GM19023 (cell line): ENCODE results near the gene POGK.
"Not testable (repeated sequence)": the region's sequence is repeated elsewhere in the genome, so short reads cannot be mapped to it uniquely, and the experiment has no call there.

Experiments used
- ATAC-seq: cut with Tn5 transposase; IDR thresholded peaks from one replicate; pipeline ENCODE4 v1.9.1; 2021; ENCODE audit warnings: mild to moderate bottlenecking, moderate library complexity; ENCODE audit not compliant: unreplicated experiment

The POGK gene, protein sequence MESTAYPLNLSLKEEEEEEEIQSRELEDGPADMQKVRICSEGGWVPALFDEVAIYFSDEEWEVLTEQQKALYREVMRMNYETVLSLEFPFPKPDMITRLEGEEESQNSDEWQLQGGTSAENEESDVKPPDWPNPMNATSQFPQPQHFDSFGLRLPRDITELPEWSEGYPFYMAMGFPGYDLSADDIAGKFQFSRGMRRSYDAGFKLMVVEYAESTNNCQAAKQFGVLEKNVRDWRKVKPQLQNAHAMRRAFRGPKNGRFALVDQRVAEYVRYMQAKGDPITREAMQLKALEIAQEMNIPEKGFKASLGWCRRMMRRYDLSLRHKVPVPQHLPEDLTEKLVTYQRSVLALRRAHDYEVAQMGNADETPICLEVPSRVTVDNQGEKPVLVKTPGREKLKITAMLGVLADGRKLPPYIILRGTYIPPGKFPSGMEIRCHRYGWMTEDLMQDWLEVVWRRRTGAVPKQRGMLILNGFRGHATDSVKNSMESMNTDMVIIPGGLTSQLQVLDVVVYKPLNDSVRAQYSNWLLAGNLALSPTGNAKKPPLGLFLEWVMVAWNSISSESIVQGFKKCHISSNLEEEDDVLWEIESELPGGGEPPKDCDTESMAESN

DNA sequence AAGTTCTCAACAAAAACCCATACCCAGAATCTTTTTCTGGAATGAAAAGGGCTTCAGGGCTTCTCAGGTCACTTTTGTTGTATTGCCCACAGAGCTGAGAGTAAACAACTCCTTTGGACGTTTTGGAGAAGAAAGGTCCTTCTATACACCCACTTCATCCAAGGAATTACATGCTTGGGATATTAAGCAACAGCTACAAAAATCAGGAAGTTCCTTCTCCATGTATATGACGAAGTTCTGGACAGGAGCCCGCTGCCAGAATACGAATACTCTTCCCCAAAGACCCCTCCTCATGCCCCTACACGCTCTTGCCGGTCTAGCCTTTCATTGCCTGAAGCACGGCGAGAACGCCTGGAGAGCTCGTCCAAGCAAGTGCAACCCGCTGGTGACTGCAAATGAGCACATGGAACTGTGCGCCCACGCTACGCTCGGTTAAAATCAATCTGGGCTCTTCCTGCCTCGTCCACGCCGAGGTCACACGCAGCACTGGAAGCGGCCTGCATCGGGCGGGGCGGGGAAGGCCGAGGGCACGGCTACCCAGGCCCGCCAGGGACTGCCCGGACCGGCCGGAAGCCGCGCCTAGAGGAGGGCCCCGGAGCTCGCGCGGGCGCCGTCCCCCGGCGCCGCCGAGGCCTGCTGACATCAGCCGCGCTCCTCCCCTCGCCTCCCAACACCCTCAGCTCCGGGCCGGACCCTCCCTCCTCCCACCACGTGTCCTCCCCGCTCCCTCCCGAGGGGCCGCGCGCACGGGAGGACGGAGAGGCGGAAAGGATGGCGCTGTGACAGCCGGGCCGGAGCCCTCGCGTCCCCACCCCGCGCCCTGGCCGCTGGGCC, at the start of gene POGK:
Gene POGK, plus strand, starts transcription at position 710 of the 834 bp plus-strand sequence. CDS start 1,482 bp downstream, outside the sequence.
- ATAC-seq, result peak; percentile 98

DNA sequence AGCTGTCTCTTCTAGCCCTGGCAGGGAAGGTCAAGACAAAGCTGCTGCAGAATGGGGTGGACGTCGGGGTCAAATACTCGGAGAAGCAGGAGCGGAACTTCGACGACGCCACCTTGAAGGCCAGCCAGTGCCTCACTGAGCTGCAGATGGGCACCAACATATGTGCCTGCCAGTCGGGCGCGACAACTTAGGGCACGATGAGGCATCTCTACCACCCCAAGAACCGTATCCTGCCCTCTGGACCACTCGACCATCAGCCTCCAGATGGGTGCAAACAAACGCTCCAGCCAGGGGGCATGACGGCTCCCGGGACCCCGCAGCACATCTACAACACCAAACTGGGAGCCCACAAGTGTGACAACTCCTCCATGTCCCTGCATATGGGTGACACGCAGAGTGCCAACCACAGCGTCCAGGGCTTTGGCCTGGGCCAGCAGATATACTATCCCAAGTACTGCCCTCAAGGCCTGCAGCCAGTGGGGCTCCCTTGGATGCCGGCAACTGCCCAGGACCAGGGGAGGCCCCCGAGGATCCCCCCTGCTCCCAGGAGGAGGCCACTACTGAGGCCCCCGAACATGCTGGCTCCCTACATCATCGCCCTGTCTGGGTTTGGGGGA, 42.5 kb upstream of the POGK start:
- ATAC-seq, result no peak

DNA sequence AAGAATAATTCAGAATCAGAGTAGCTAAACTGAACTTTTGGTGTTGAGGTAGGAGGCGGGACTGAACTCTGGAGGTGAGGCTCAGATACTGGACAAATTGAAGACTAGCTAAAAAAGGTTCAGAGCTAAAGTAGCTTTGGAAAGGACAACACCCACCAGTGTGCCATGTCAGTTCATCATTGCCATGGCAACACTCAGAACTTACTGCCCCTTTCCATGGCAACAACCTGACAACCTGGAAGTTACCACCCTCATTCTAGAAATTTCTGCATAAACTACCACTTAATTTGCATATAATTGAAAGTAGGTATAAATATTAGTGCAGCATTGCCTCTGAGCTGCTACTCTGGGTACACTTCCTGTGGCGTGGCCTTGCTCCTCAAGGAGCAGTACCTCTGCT, 30.3 kb upstream of the POGK start:
- no peak for ATAC-seq

DNA sequence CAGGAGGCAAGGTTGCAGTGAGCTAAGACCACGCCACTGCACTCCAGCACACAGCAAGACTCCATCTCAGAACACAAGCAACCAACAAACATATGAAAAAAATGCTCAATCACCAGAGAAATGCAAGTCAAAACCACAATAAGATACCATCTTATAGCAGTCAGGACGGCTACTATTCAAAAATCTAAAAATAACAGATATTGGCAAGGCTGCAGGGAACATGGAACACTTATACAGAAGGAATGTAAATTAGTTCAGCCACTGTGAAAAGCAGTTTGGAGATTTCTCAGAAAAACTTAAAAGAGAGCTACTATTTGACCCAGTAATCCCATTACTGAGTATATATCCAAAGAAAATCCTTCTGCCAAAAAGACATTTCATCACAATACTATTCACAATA, 27.6 kb upstream of the POGK start:
- ATAC-seq, result no peak

DNA sequence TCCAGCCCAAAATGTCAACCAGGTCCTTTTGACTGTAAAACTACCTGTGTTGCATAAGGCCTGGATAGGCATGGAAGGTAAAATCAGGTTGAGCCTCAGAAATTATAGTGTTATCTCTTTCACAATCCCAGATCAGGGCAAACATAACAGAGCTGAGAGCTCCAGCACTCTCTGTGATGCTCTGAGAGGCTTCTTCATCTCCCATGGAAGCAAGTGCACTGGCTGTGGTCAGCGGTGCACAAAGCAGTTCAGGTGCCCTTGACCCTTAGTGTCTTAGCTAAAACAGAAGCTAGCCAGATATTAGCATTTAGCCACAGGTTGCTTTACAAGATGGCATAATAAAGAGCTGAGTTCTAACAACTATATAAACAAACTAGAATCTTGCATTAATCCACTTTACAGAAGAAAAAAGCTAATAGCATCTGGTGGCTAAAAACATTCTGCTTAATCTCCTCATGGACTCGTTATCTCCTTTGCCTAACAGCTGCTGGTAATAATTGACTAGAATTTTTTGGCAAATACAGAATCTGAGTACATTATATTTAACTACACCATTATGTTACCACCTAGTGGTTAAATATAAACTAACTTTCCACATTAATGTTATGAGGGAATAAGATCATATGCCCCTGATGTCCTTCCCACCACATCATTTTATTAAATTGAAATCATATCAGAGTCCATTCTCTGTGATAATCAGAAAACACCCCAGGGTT, 25.6 kb upstream of the POGK start:
- no peak for ATAC-seq

DNA sequence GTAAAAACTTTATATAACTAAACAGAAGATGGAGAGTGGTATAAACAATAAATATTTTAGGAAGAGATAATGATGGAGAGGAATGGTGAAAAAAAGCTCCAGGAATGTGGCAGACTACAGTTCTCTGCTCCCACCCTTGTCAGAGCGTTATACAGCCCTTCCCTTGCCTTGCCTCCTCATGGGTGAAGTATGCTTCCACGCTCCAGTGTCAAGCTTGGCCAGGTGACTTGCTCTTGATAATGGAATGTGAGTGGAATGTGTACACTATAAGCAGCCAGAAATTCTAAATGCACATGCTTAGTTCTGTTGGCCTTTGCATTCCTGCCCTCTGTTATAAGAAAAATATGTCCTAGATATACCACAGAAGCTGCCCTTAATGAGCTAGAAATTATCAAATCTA, 24.7 kb upstream of the POGK start:
- no peak for ATAC-seq

DNA sequence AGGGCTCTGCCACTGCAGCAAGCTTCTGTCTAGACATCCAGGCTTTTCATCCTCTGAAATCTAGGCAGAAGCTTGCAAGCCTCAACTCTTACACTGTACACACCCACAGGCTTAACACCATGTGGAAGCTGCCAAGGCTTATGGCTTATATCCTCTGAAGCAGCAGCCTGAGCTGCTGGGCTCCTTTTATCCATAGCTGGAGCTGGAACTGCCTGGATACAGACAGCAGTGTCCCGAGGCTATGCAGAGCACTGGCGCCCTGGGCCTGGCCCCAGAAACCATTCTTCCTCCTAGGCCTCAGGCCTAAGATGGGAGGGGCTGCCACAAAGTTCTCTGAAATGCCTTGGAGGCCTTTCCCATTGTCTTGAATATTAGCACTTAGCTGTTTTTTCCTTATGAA, 19.3 kb upstream of the POGK start:
- ATAC-seq, result no peak

DNA sequence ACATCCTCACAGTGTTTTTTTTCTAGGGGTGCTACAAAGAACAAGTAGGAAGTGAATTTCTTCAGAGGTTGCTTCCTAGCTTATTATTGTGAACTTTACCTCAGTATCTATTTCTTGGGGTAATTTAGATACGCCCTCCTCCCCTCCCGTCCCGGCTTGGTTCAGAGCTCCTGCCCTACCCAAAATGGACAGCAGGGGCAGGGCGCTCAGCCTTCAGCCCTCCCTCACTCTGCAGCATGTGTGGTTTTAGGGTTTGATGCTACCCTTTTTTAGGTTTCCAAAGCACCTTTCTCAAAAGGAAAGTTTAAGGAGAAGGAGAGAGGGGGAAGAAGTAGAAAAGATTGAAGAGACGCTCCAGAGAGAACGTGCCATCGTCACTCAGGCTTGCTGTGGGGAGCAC, 16.9 kb upstream of the POGK start:
- no peak for ATAC-seq

DNA sequence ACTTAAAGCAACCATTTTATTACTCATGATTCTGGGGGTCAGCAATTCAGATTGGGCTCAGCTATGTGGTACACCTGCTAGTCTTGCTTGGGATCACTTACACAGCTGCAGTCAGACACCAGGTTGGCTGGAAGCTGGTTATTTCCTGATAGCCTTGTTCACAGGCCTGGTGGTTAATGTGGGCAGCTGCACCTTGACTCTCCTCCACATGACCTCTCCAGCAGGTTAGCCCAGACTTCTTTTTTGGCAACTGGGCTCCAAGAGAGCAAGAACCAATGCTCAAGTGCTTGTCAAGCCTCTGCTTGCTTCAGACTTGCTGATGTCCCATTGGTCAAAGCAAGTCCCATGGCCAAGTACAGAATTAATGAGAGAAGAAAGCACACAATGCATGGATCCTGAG, 11.8 kb upstream of the POGK start:
- ATAC-seq, result no peak

DNA sequence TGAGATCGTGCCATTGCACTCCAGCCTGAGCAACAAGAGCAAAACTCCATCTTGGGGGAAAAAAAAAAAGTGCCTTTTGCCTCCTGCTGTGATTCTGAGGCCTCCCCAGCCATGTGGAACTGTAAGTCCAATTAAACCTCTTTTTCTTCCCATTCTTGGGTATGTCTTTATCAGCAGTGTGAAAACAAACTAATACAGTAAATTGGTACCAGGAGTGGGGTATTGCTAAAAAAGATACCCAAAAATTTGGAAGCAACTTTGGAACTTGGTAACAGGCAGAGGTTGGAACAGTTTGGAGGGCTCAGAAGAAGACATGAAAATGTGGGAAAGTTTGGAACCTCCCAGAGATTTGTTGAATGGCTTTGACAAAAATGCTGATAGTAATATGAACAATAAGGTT, 9.5 kb upstream of the POGK start:
- not testable (repeated sequence) for ATAC-seq

DNA sequence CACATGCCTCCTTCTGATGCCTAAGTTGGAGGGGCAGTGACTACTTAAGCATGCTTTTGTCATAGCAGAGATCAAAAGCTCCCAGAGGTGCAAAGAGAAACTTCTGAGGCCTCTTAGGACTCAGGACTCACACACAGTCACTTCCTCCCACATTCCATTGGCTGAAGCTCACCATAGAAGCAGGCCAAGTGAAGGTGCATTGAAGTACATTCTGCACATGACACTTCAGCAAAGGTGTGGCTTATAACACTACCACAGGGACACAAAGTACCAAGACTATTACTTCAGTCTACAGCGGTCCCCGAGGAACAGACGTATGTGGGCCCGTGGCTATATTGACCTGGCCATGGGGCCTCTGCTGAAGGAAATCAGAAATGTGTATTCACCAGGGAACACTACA, 2.5 kb upstream of the POGK start:
- ATAC-seq, result no peak

DNA sequence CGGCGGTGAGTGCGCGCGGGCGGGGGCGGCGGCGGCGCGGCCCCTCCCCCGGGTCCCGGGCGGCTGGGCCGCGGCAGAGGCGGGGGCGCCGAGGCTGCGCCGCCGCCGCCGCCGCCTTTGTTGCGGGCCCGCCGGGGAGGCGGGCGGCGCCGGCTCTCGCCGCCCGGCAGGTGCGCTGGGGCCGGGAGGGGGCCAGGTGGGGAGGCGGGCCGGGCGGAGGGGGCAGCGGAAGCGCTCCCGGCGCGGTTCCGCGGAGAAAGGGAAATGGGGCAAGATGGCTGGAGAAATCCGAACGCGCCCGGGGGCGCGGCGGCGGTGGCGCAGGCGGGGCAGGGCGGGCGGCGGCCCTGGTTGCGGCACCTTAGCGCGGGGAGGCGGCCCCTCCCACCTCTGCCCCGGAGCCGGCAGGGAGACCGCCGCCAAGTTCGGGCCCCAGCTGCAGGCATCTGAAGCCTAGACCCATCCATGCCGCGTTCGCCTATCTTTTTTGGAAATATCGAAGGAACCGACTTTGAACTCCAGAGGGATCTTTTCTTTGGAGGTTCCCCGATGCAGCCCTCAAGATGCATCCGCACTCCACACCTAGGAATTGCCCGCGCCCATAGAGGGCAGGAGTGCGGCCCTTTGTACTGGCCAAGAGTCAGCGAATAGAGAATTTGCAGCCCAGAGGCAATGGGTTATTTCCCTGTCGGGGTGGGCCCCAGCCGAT, 479 bp downstream of the POGK start:
- peak; percentile 31 for ATAC-seq

DNA sequence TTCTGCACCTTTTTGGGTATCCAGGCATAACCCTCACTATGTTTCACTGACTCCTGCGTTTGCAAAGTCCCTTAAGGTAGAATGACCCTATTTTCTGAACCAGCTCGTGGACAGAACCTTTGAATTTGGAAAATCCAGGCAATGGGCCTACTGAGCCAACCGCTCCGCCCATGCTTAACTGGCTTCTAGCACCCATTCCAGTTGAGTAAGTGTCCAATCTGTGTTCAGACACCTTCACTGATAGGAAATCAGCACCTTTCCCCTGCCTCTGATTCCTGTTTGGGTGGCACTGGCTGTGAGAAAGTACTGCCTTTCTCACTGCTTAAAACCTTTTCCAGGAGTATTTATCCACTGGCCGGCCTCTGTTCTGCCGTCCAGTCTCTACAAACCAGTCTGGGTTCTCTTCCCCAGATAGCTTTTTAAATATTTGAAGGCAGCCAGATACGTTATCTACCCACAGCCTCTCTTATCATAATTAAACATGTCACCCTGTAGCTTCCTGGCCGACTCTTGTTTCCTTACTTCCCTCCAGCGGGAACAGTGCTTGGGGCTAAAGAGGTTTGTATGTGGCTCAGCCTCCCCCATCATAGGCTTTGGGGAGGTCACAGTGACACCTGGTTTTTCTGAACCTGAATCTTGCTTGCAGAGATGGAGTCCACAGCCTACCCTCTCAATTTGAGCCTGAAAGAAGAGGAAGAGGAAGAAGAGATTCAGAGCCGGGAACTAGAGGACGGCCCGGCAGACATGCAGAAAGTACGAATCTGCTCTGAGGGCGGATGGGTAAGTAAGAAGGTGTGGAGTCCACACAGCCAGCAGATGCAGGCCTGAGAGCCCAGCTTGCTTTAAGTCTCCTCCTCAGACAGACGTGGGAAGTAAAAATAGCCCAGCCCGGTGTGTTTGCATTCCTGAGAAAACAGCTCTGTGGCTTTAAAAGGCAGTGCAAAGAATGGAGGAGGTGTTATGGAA, 1.3 kb downstream of the POGK start:
- no peak for ATAC-seq

DNA sequence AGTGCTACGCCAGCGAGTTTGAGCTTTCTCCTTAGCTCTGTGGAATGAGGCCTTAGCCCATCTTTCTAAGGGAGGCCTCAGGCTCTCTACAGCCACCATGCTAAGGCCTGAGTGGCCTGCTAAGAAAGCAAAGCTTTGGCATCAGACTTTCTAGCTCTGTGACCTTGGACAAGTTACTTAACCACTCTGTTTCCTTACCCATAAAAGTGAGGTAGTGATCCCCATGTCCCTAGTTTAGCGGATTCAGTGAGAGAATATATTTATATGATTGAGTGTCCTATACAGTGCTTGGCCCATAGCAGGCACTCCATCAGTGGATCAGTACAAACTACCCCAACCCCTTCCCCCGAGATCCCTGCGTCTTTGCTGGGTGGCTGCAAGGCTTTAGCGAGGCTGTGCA, 4.0 kb downstream of the POGK start:
- no peak for ATAC-seq

DNA sequence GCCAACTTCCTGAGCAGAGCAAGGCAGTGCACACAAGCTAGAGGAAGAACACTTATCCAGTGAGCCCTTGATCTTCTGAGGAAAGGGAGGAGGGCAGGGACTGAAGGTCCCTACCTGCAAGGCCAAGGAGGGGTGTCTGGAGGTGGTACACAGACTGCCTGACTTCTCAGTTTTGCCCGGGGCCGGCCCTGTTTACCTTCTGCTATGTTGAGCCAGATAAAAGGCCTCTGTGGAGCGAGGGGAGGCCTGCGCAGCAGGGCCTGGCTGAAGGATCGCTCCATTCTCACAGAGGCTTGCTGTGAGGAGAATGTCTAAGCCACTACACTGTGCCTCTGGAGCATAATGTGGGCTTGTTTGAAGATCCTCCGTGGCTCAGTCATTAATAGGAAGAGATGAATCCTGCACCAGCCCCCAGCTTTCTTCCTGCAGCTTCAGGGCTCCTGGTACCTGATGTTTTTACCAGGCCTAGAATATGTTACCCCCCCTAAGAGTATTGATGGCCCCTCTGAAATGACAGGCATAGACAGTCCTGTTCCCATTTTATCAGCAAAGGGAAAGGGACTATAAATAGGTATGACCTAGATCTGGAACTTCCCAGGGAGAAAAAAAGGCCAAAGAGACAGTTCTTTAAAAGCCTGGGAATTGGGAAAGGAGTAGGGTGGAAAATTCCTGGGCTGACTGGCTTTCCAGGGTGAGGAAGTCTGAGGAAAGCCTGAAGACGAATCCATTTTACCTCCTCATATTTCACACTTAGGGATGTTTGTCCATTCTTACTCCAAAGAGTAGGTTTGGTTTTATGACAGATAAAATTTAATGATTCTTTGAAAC, 4.7 kb downstream of the POGK start:
- ATAC-seq, result no peak

DNA sequence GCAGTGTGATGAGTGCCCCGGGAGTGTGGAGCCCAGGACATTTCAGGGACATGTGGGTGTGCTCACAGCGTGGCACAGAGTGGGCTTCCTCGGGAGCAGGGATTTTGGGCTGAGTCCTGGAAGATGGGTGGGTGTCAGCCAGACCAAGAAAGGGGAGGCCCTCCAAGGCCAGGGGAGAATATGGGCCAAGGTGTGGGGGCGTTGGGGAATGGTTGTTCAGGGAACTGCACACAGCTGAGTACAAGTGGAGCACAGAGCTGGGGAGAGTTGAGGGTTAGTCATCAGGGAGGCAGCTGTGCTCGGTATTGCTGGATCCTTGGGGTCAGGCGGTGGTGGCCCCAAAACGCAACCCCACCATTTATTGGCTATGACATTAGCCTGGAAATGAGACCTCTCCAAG, 5.5 kb downstream of the POGK start:
- ATAC-seq, result no peak

DNA sequence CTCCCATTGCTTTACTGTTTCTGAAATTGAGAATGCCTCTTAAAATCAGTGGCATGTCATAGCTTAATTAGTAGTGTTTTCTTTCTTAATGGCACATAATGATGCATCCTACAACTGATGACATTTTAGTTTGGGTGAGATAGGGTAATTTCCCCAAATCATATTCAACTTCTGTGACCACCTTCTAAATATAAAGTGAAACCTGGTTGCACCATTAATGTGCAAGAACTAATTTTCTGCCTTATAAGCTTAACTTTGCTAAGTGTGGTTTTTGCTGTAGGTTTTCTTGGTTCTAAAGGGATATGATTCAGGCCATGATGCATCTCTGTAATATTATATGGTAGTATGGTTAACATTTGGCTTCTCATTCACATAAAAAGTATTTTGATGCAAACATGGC, 8.9 kb downstream of the POGK start:
- ATAC-seq, result no peak

DNA sequence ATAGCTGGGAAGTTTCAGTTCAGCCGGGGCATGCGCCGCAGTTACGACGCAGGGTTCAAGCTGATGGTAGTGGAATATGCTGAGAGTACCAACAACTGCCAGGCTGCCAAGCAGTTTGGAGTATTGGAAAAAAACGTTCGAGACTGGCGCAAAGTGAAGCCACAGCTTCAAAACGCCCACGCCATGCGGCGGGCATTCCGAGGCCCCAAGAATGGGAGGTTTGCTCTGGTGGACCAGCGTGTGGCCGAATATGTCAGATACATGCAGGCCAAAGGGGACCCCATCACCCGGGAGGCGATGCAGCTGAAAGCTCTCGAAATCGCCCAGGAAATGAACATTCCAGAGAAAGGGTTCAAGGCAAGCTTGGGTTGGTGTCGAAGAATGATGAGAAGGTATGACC, 9.9 kb downstream of the POGK start:
- ATAC-seq, result no peak
